ENCODE results near the gene HEXB. TPM values are rescaled to one million over a fixed set of nuclear protein-coding genes. Genes with fewer than 3 reads are reported as not detected.

Gene HEXB
- polyA plus RNA-seq, 1 experiment, result 246 TPM

- Histone ChIP-seq H3K27ac (ENCODE audit: low read depth, low read length) (peak overlapping the region; percentile 75), H3K4me3 (ENCODE audit: low read depth, low read length) (peak overlapping the region; percentile 93), H3K9me3 (ENCODE audit: control insufficient read depth, insufficient read depth, low read length) (peaks cover 4% of the 10 kb centered on the region; the same call in 1 of the 2 replicates), H3K27me3 (ENCODE audit: control insufficient read depth, insufficient read depth, low read length) (no peaks in the 10 kb centered on the region)
- CTCF ChIA-PET, result interaction anchor here (1.2 to 6.9 kb wide), 9 partner anchors 82 to 736 kb away, joined by 3 to 76 read pairs (median 4); no protein-coding TSS in a partner anchor
- peak; percentile 42 for DNase-seq (ENCODE audit: low read depth, low spot score)
- POLR2A ChIA-PET, result interaction anchor here (0.9 to 1.7 kb wide), 4 partner anchors 9 to 676 kb away, joined by 3 to 9 read pairs (median 4); no protein-coding TSS in a partner anchor
- TF ChIP-seq CTCF (IDR thresholded peaks at IDR 0.05; ENCODE audit: low read depth, low read length), result no peak
Observed at GRCh38 chr5:74638970-74639806, 45.8 kb upstream of the HEXB start.

- CTCF ChIA-PET, result interaction anchor here (0.6 to 6.9 kb wide), 23 partner anchors 9 to 1015 kb away, joined by 3 to 76 read pairs (median 3); no protein-coding TSS in a partner anchor
- Histone ChIP-seq H3K27ac (ENCODE audit: low read depth, low read length) (peak overlapping the region; percentile 75), H3K9me3 (ENCODE audit: control insufficient read depth, insufficient read depth, low read length) (peaks cover 4% of the 10 kb centered on the region; the same call in 1 of the 2 replicates), H3K4me3 (ENCODE audit: low read depth, low read length) (peak overlapping the region; percentile 93), H3K27me3 (ENCODE audit: control insufficient read depth, insufficient read depth, low read length) (no peaks in the 10 kb centered on the region)
- POLR2A ChIA-PET, result interaction anchor here (0.7 to 1.7 kb wide), 9 partner anchors 9 to 701 kb away, joined by 3 to 9 read pairs (median 4); no protein-coding TSS in a partner anchor
- TF ChIP-seq CTCF (IDR thresholded peaks at IDR 0.05; ENCODE audit: low read depth, low read length), result peak; percentile 33; the same call in 1 of the 2 replicates
- no peak for DNase-seq (ENCODE audit: low read depth, low spot score)
Observed at GRCh38 chr5:74639807-74640449, 45.1 kb upstream of the HEXB start.

- ChIA-PET CTCF (interaction anchor here (0.6 to 6.9 kb wide), 29 partner anchors 8 to 1016 kb away, joined by 3 to 76 read pairs (median 3); no protein-coding TSS in a partner anchor), POLR2A (interaction anchor here (0.7 to 1.7 kb wide), 12 partner anchors 9 to 734 kb away, joined by 3 to 9 read pairs (median 4); no protein-coding TSS in a partner anchor)
- peak within 1 kb of the TSS; percentile 93 for H3K4me3 ChIP-seq (ENCODE audit: low read depth, low read length)
- no peaks in the 10 kb centered on the region; the same call in 1 of the 2 replicates for H3K9me3 ChIP-seq (ENCODE audit: control insufficient read depth, insufficient read depth, low read length)
- H3K27ac ChIP-seq (ENCODE audit: low read depth, low read length), result peak within 1 kb of the TSS; percentile 75
- no peaks in the 10 kb centered on the region for H3K27me3 ChIP-seq (ENCODE audit: control insufficient read depth, insufficient read depth, low read length)
- TF ChIP-seq CTCF (IDR thresholded peaks at IDR 0.05; ENCODE audit: low read depth, low read length), result peak; percentile 57
- DNase-seq (ENCODE audit: low read depth, low spot score), result peak; percentile 42
Observed at GRCh38 chr5:74640450-74640953, 44.5 kb upstream of the HEXB start, which contains the start of gene ENC1. Gene ENC1, minus strand, starts transcription at chr5:74640728. Its CDS starts 4,243 bp downstream, at chr5:74636485.

- no peak for DNase-seq (ENCODE audit: low read depth, low spot score)
- H3K27ac ChIP-seq (ENCODE audit: low read depth, low read length), result peak overlapping the region; percentile 69
- POLR2A ChIA-PET, result interaction anchor here (0.7 to 1.7 kb wide), 12 partner anchors 8 to 735 kb away, joined by 3 to 9 read pairs (median 4); no protein-coding TSS in a partner anchor
- no peak for TF ChIP-seq CTCF (IDR thresholded peaks at IDR 0.05; ENCODE audit: low read depth, low read length)
- H3K27me3 ChIP-seq (ENCODE audit: control insufficient read depth, insufficient read depth, low read length), result no peaks in the 10 kb centered on the region
- CTCF ChIA-PET, result interaction anchor here (0.6 to 6.9 kb wide), 28 partner anchors 8 to 738 kb away, joined by 3 to 76 read pairs (median 3); no protein-coding TSS in a partner anchor
- peak overlapping the region; percentile 93 for H3K4me3 ChIP-seq (ENCODE audit: low read depth, low read length)
- no peaks in the 10 kb centered on the region; the same call in 1 of the 2 replicates for H3K9me3 ChIP-seq (ENCODE audit: control insufficient read depth, insufficient read depth, low read length)
Observed at GRCh38 chr5:74640954-74641734, 43.9 kb upstream of the HEXB start.

All from AG04450 (cell line).